Parathyroid adenoma (tissue), 2 donors: ENCODE results near the gene PDS5A.

Experiments
- H2AFZ ChIP-seq: fragments of 300-600 bp; sonication (generic); one replicate; pipeline ENCODE4 v1.7.0; 2017; ENCODE audit warnings: antibody characterized with exemption, mild to moderate bottlenecking
- H3K27ac ChIP-seq: fragments of 300-600 bp; sonication (generic); one replicate; pipeline ENCODE4 v1.7.0; 2017
- H3K27me3 ChIP-seq: fragments of 300-600 bp; sonication (generic); one replicate; pipeline ENCODE4 v1.7.0; 2017; ENCODE audit warnings: low read length; ENCODE audit not compliant: control insufficient read depth, insufficient read depth
- H3K36me3 ChIP-seq: fragments of 300-600 bp; sonication (generic); one replicate; pipeline ENCODE4 v1.7.0; 2017; ENCODE audit warnings: low read length; ENCODE audit not compliant: control insufficient read depth, insufficient read depth
- H3K4me1 ChIP-seq: fragments of 300-600 bp; sonication (generic); one replicate; pipeline ENCODE4 v1.7.0; 2017; ENCODE audit warnings: control low read depth
- H3K4me2 ChIP-seq: fragments of 300-600 bp; sonication (generic); one replicate; pipeline ENCODE4 v1.7.0; 2017; ENCODE audit warnings: low read length
- H3K4me3 ChIP-seq: fragments of 300-600 bp; sonication (generic); one replicate; pipeline ENCODE4 v1.7.0; 2017; ENCODE audit warnings: low read depth, low read length
- H3K79me2 ChIP-seq: fragments of 300-600 bp; sonication (generic); one replicate; pipeline ENCODE4 v1.7.0; 2017; ENCODE audit warnings: control low read depth
- H3K9ac ChIP-seq: fragments of 300-600 bp; sonication (generic); one replicate; pipeline ENCODE4 v1.7.0; 2017; ENCODE audit warnings: mild to moderate bottlenecking
- H3K9me3 ChIP-seq: fragments of 300-600 bp; sonication (generic); one replicate; pipeline ENCODE4 v1.7.0; 2017; ENCODE audit warnings: low read length; ENCODE audit not compliant: control insufficient read depth
- TF ChIP-seq, protein P1 (sequence below): fragments of 300-600 bp; sonication (generic); IDR thresholded peaks from one replicate; pipeline ENCODE4 v1.7.0; 2017; ENCODE audit warnings: antibody characterized with exemption, mild to moderate bottlenecking
- donor health status: primary hyperparathyroidism.

Gene PDS5A

DNA sequence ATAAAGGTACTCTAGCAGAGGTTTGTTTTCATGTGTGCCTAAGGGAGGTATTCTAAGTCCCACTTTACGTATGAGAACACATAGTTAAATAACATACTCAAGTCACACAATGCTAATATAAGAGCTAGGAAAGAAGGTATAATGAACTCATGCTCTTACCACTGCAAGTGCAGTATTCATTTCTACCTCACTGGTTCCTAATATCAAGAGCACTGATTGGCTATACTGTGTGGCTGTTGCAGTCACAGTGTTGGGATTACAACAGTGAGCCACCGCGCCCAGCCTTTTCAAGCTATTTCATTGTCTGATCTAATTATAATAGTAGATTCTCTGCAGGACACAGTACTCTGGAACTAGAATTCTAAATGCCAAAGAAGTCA is 84.0 kb downstream of the PDS5A start:
- Histone ChIP-seq H3K4me2 (no peak overlapping the region), H3K9ac (no peak overlapping the region), H2AFZ (no peak overlapping the region), H3K27me3 (no peaks in the 10 kb centered on the region), H3K4me1 (no peaks in the 10 kb centered on the region), H3K79me2 (no peaks in the 10 kb centered on the region), H3K4me3 (no peak overlapping the region), H3K36me3 (no peaks in the 10 kb centered on the region), H3K9me3 (no peaks in the 10 kb centered on the region), H3K27ac (no peak overlapping the region)
- TF ChIP-seq, protein P1, sequence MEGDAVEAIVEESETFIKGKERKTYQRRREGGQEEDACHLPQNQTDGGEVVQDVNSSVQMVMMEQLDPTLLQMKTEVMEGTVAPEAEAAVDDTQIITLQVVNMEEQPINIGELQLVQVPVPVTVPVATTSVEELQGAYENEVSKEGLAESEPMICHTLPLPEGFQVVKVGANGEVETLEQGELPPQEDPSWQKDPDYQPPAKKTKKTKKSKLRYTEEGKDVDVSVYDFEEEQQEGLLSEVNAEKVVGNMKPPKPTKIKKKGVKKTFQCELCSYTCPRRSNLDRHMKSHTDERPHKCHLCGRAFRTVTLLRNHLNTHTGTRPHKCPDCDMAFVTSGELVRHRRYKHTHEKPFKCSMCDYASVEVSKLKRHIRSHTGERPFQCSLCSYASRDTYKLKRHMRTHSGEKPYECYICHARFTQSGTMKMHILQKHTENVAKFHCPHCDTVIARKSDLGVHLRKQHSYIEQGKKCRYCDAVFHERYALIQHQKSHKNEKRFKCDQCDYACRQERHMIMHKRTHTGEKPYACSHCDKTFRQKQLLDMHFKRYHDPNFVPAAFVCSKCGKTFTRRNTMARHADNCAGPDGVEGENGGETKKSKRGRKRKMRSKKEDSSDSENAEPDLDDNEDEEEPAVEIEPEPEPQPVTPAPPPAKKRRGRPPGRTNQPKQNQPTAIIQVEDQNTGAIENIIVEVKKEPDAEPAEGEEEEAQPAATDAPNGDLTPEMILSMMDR, result no peak

DNA sequence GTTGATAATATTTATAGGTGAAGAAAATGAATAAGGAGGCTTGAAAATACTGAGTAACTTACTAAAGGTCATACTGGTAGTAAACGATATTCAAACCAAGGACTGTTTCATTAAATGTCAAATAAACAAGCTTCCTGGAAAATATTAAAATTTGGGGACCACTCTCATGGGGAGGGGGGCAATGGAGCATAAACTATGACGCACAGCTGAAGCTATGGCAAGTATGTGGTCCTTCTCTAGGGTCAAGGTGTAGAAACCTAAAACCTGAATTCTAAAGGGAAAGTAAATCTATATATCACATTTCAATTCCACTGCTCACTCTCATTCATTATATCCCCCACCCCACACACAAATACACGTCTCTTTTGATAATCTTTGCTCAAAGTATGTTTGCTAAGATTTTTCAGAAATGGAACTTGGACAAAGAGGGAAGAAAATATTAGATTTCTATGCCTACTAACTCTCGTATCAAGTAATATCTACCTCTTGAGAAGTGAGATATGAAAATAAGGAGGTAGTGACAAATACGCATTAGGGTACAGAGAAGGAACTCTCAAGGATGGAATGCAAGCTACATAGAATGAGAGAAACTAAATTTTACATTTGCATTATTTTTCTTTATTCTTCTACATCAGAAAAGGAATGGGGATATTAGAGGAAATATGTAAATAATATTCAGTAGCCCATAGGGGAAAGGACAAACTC is 84.6 kb downstream of the PDS5A start:
- H3K36me3 ChIP-seq, result no peaks in the 10 kb centered on the region
- H3K79me2 ChIP-seq, result no peaks in the 10 kb centered on the region
- no peak overlapping the region for H3K27ac ChIP-seq
- no peak overlapping the region for H3K4me2 ChIP-seq
- no peaks in the 10 kb centered on the region for H3K27me3 ChIP-seq
- H3K4me3 ChIP-seq, result no peak overlapping the region
- no peaks in the 10 kb centered on the region for H3K4me1 ChIP-seq
- H3K9ac ChIP-seq, result no peak overlapping the region
- H2AFZ ChIP-seq, result no peak overlapping the region
- TF ChIP-seq, protein P1, result no peak
- no peaks in the 10 kb centered on the region for H3K9me3 ChIP-seq

DNA sequence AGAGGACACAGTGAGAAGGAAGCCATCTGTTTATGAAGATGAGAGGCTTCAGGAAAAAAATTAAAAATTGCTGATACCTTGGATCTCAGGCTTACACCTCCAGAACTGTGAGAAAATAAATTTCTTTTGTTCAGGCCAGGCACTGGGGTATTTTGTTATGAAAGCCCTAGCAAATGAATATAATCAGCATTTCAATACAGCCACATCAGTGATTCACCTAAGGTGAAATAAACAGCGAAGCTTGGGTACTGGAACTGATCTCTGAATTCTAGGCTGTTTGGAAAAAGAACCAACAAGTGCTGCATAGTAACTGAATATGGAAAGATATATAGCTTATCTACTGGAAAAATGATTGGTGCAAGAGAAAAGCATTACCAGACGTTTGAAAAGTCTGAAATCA is 88.5 kb downstream of the PDS5A start:
- no peaks in the 10 kb centered on the region for H3K9me3 ChIP-seq
- no peaks in the 10 kb centered on the region for H3K4me1 ChIP-seq
- H3K27me3 ChIP-seq, result no peaks in the 10 kb centered on the region
- H3K4me3 ChIP-seq, result no peak overlapping the region
- no peak overlapping the region for H3K4me2 ChIP-seq
- H2AFZ ChIP-seq, result no peak overlapping the region
- H3K9ac ChIP-seq, result no peak overlapping the region
- no peak overlapping the region for H3K27ac ChIP-seq
- H3K36me3 ChIP-seq, result no peaks in the 10 kb centered on the region
- TF ChIP-seq, protein P1, result no peak
- H3K79me2 ChIP-seq, result no peaks in the 10 kb centered on the region

DNA sequence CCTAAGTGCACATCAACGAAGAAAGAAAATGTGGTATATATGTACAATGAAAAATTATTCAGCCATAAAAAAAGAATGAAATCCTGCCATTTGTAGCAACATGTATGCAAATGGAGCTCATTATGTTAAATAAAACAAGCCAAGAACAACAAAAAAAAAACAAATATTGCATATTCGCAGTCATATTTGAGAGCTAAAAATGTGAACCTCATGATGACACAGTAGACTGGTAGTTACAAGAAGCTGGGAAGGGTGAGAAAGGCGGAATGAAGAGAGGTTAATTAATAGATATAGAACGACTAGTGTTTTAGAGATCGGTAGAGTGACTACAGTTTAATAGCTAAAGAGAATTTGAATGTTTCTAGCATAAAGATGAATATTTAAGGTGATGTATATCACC is 89.2 kb downstream of the PDS5A start:
- H2AFZ ChIP-seq, result no peak overlapping the region
- H3K36me3 ChIP-seq, result no peaks in the 10 kb centered on the region
- no peaks in the 10 kb centered on the region for H3K27me3 ChIP-seq
- H3K9ac ChIP-seq, result no peak overlapping the region
- no peak overlapping the region for H3K4me2 ChIP-seq
- no peaks in the 10 kb centered on the region for H3K4me1 ChIP-seq
- H3K27ac ChIP-seq, result no peak overlapping the region
- H3K4me3 ChIP-seq, result no peak overlapping the region
- TF ChIP-seq, protein P1, result no peak
- H3K9me3 ChIP-seq, result no peaks in the 10 kb centered on the region
- H3K79me2 ChIP-seq, result no peaks in the 10 kb centered on the region

DNA sequence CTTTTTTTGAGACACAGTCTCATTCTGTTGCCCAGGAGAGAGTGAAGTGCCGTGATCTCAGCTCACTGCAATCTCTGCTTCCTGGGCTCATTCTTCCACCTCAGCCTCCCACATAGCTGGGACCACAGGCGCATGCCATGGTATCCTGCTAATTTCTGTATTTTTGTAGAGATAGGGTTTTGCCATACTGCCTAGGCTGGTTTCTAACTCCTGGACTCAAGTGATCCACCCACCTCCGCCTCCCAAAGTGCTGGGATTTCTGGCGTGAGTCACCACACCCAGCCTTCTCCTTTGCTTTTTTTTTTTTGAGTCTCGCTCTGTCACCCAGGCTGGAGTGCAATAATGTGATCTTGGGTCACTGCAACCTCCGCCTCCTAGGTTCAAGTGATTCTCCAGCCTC is 94.1 kb downstream of the PDS5A start:
- Histone ChIP-seq H3K27me3 (no peaks in the 10 kb centered on the region), H3K9ac (no peak overlapping the region), H2AFZ (no peak overlapping the region), H3K4me1 (no peaks in the 10 kb centered on the region), H3K9me3 (no peaks in the 10 kb centered on the region), H3K27ac (no peak overlapping the region), H3K79me2 (no peaks in the 10 kb centered on the region), H3K36me3 (no peaks in the 10 kb centered on the region), H3K4me3 (no peak overlapping the region), H3K4me2 (no peak overlapping the region)
- TF ChIP-seq, protein P1, result no peak
